Ovary (tissue), 3 donors: ENCODE measurements around the gene ABLIM2.

Source experiments
- CTCF ChIP-seq, 3 donors: fragments of 450-650 bp in 2 of 3; fragments of 200-600 bp in 1 of 3; IDR thresholded peaks; one replicate each; pipeline versions ENCODE4 v1.5.1 to v1.8.0; 2016 to 2022; ENCODE audit warnings: antibody characterized with exemption in 3 of 3, mild to moderate bottlenecking in 1 of 3
- POLR2A ChIP-seq: fragments of 450-650 bp; IDR thresholded peaks from one replicate; pipeline ENCODE4 v1.6.1; 2017; ENCODE audit warnings: antibody characterized with exemption, mild to moderate bottlenecking, moderate library complexity
- donor health status: DM: no; HTN: no; CAD: no.

- TF ChIP-seq POLR2A (no peak), CTCF (IDR thresholded peaks at IDR 0.05) (no peak)
These were observed 5.6 kb upstream of the ABLIM2 start for GRCh38 chr4:8164194-8164565.
